SK-N-SH treated with all-trans-retinoic acid at 6 μM for 48 hours (cell line): ENCODE data around the gene ERC1.

ENCODE experiments used
- OSR1 ChIP-seq: fragments of 250-450 bp; sonication (Bioruptor Pico); IDR thresholded peaks from 2 replicates; pipeline ENCODE4 v1.8.0; 2022; ENCODE audit warnings: moderate library complexity, mild to moderate bottlenecking, inconsistent platforms
- PPARA ChIP-seq: fragments of 250-450 bp; sonication (Bioruptor Pico); IDR thresholded peaks from 2 replicates; pipeline ENCODE4 v1.5.0; 2020; ENCODE audit warnings: mild to moderate bottlenecking, borderline replicate concordance
- SNAI2 ChIP-seq: fragments of 250-450 bp; sonication (Bioruptor Pico); IDR thresholded peaks from 2 replicates; pipeline ENCODE4 v1.5.0; 2020; ENCODE audit warnings: mild to moderate bottlenecking, moderate library complexity
- TOX ChIP-seq: fragments of 250-450 bp; sonication (Bioruptor Pico); IDR thresholded peaks from 2 replicates; pipeline ENCODE4 v1.8.0; 2021; ENCODE audit warnings: mild to moderate bottlenecking, moderate library complexity, borderline replicate concordance
- ZNF8 ChIP-seq: fragments of 450-650 bp; formaldehyde crosslinking; IDR thresholded peaks from 2 replicates; pipeline ENCODE4 v1.5.0; 2020; ENCODE audit warnings: mild to moderate bottlenecking, moderate library complexity
- TF ChIP-seq, protein P1 (sequence below): fragments of 250-450 bp; sonication (Bioruptor Pico); IDR thresholded peaks from 2 replicates; pipeline ENCODE4 v1.5.1; 2021; ENCODE audit warnings: mild to moderate bottlenecking, moderate library complexity
- TF ChIP-seq, protein P2 (sequence below): fragments of 250-450 bp; sonication (Bioruptor Pico); IDR thresholded peaks from 2 replicates; pipeline ENCODE4 v1.8.0; 2021; ENCODE audit warnings: low read depth, mild to moderate bottlenecking, moderate library complexity, borderline replicate concordance
- TF ChIP-seq, protein P3 (sequence below): fragments of 250-450 bp; sonication (Bioruptor Pico); IDR thresholded peaks from 2 replicates; pipeline ENCODE4 v1.5.1; 2020; ENCODE audit warnings: low read depth, mild to moderate bottlenecking, moderate library complexity

DNA sequence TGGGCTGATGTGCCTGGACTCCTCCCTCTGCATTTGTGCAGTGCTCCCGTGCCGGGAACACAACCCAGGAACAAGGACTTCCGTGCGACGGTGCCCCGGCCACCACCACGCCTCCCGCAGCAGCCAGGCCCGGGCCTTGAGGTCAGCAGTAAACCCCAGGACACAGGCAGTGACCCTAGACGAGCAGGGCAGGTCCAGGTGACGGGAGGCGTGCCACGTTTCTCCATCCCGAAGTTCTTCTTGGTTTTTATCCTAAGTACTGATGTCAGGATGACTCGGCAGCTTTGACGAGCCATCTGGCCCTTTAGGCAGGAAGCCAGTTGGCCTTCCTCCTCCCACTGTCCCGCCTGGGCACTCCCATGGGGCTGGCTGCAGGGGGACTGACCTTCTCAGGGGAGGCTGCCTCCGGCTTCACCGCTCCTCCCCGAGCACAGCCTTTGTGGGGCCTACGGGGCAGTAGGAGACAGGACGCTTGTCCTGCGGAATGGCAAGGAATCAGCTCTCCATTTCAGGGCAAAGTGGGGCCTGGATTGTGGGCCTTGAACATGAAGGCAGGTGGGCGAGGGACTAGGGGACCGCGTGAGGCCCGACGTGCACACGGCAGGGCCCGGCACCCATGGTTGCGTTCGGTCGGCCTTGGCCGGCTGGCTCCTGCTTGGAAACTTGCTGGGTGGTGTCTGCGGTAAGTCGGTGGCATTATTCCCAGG is 509.2 kb downstream of the ERC1 start:
- TF ChIP-seq PPARA (no peak), ZNF8 (CRISPR knock-in tag) (no peak), SNAI2 (CRISPR knock-in tag) (no peak), TOX (CRISPR knock-in tag) (no peak), OSR1 (CRISPR knock-in tag) (no peak)
- TF ChIP-seq, protein P1, sequence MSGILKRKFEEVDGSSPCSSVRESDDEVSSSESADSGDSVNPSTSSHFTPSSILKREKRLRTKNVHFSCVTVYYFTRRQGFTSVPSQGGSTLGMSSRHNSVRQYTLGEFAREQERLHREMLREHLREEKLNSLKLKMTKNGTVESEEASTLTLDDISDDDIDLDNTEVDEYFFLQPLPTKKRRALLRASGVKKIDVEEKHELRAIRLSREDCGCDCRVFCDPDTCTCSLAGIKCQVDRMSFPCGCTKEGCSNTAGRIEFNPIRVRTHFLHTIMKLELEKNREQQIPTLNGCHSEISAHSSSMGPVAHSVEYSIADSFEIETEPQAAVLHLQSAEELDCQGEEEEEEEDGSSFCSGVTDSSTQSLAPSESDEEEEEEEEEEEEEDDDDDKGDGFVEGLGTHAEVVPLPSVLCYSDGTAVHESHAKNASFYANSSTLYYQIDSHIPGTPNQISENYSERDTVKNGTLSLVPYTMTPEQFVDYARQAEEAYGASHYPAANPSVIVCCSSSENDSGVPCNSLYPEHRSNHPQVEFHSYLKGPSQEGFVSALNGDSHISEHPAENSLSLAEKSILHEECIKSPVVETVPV (CRISPR knock-in tag) = no peak
- TF ChIP-seq, protein P2, sequence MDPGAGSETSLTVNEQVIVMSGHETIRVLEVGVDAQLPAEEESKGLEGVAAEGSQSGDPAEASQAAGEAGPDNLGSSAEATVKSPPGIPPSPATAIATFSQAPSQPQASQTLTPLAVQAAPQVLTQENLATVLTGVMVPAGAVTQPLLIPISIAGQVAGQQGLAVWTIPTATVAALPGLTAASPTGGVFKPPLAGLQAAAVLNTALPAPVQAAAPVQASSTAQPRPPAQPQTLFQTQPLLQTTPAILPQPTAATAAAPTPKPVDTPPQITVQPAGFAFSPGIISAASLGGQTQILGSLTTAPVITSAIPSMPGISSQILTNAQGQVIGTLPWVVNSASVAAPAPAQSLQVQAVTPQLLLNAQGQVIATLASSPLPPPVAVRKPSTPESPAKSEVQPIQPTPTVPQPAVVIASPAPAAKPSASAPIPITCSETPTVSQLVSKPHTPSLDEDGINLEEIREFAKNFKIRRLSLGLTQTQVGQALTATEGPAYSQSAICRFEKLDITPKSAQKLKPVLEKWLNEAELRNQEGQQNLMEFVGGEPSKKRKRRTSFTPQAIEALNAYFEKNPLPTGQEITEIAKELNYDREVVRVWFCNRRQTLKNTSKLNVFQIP (CRISPR knock-in tag) = no peak
- TF ChIP-seq, protein P3, sequence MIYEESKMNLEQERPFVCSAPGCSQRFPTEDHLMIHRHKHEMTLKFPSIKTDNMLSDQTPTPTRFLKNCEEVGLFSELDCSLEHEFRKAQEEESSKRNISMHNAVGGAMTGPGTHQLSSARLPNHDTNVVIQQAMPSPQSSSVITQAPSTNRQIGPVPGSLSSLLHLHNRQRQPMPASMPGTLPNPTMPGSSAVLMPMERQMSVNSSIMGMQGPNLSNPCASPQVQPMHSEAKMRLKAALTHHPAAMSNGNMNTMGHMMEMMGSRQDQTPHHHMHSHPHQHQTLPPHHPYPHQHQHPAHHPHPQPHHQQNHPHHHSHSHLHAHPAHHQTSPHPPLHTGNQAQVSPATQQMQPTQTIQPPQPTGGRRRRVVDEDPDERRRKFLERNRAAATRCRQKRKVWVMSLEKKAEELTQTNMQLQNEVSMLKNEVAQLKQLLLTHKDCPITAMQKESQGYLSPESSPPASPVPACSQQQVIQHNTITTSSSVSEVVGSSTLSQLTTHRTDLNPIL (CRISPR knock-in tag) = no peak
